ENCODE data around the gene POU1F1.

Gene POU1F1

GRCh38 chr3:87233805-87234204, 42.6 kb downstream of the POU1F1 start:
- no peak overlapping the region for H3K4me3 ChIP-seq (ENCODE audit: low read length)
- TF ChIP-seq CTCF (conservative IDR thresholded peaks at IDR 0.05; ENCODE audit: low read length): no peak
- DNase-seq (ENCODE audit: low read depth): no peak

GRCh38 chr3:87229113-87229512, 47.3 kb downstream of the POU1F1 start:
- no peak for DNase-seq (ENCODE audit: low read depth)
- H3K4me3 ChIP-seq (ENCODE audit: low read length): no peak overlapping the region

GRCh38 chr3:87228316-87228715, 48.1 kb downstream of the POU1F1 start:
- TF ChIP-seq CTCF (conservative IDR thresholded peaks at IDR 0.05; ENCODE audit: low read length): no peak
- DNase-seq (ENCODE audit: low read depth): peak; percentile 45
- peak overlapping the region; percentile 97 for H3K4me3 ChIP-seq (ENCODE audit: low read length)

More at GRCh38 chr3:87229113-87229512, 47.3 kb downstream of the POU1F1 start:
- no peak for TF ChIP-seq CTCF (conservative IDR thresholded peaks at IDR 0.05; ENCODE audit: low read length)

- TF ChIP-seq CTCF (conservative IDR thresholded peaks at IDR 0.05; ENCODE audit: low read length): no peak
- no peak for DNase-seq (ENCODE audit: low read depth)
Measured at GRCh38 chr3:87227835-87228144, 48.6 kb downstream of the POU1F1 start.

GRCh38 chr3:87227104-87227834, 49.1 kb downstream of the POU1F1 start, which contains the start of gene CHMP2B:
TSS of gene CHMP2B (plus strand) at chr3:87227309. CDS start at chr3:87227523, 214 bp downstream.
- TF ChIP-seq CTCF (conservative IDR thresholded peaks at IDR 0.05; ENCODE audit: low read length): no peak

More at GRCh38 chr3:87227835-87228144, 48.6 kb downstream of the POU1F1 start:
- peak overlapping the region; percentile 97 for H3K4me3 ChIP-seq (ENCODE audit: low read length)

GRCh38 chr3:87225659-87226058, 50.7 kb downstream of the POU1F1 start:
- H3K4me3 ChIP-seq (ENCODE audit: low read length): no peak overlapping the region
- no peak for TF ChIP-seq CTCF (conservative IDR thresholded peaks at IDR 0.05; ENCODE audit: low read length)
- no peak for DNase-seq (ENCODE audit: low read depth)

More at GRCh38 chr3:87227104-87227834, 49.1 kb downstream of the POU1F1 start, which contains the start of gene CHMP2B:
- peak within 1 kb of the TSS; percentile 97 for H3K4me3 ChIP-seq (ENCODE audit: low read length)
- peak; percentile 89 for DNase-seq (ENCODE audit: low read depth)

- no peak overlapping the region for H3K4me3 ChIP-seq (ENCODE audit: low read length)
- no peak for DNase-seq (ENCODE audit: low read depth)
- no peak for TF ChIP-seq CTCF (conservative IDR thresholded peaks at IDR 0.05; ENCODE audit: low read length)
Measured at GRCh38 chr3:87219611-87220010, 56.8 kb downstream of the POU1F1 start.

Measured in AG10803 (cell line).